PFSK-1 (cell line): ENCODE data around the gene MYOF.

Experiments
- FOXP2 ChIP-seq: optimal IDR thresholded peaks from 2 replicates; pipeline ENCODE3; 2011; ENCODE audit warnings: borderline replicate concordance, control low read depth, inconsistent platforms; ENCODE audit not compliant: insufficient read depth; ENCODE audit errors: extremely low read length, extremely low read depth
- POLR2AphosphoS5 ChIP-seq: IDR thresholded peaks from 2 replicates; pipeline ENCODE4 v1.6.1; 2012; ENCODE audit warnings: low read depth, mild to moderate bottlenecking, control low read depth, low read length, moderate library complexity
- SIN3A ChIP-seq: IDR thresholded peaks from 2 replicates; pipeline ENCODE4 v1.6.1; 2012; ENCODE audit warnings: mild to moderate bottlenecking, low read length, moderate library complexity, borderline replicate concordance; ENCODE audit not compliant: insufficient read depth
- TAF1 ChIP-seq: IDR thresholded peaks from 2 replicates; pipeline ENCODE4 v1.6.1; 2012; ENCODE audit warnings: low read length, control low read depth, borderline replicate concordance; ENCODE audit not compliant: insufficient read depth
- TF ChIP-seq, protein P1 (sequence below), 2 experiments: IDR thresholded peaks; 2 replicates each; pipeline versions ENCODE4 v1.6.1 to v1.8.0; 2011 to 2012; ENCODE audit warnings: low read depth in 2 of 2, low read length in 2 of 2, control low read depth in 1 of 2, inconsistent platforms in 1 of 2, mild to moderate bottlenecking in 1 of 2, moderate library complexity in 1 of 2; ENCODE audit not compliant: insufficient read depth in 1 of 2

The MYOF gene

DNA sequence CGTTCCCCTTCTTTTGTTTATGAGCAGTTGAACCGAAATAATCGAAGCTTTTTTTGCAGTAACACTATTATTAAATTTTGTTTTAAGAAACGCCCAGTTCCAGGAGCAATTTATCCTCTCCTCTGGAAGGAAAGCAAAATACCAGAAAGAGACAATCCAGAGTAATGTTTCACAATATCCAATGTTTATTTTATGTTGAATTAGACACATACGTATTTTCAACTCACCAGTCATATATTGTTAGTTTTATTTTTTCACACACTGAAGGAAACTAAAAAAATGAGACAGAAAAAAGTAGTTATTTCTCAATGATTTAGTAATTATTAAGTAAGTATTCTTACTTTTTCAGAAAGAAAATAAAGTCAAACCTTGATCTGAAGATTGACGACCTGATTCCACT lies 85.1 kb downstream of the MYOF start:
- no peak for TF ChIP-seq TAF1
- TF ChIP-seq POLR2AphosphoS5 = no peak
- TF ChIP-seq, protein P1, sequence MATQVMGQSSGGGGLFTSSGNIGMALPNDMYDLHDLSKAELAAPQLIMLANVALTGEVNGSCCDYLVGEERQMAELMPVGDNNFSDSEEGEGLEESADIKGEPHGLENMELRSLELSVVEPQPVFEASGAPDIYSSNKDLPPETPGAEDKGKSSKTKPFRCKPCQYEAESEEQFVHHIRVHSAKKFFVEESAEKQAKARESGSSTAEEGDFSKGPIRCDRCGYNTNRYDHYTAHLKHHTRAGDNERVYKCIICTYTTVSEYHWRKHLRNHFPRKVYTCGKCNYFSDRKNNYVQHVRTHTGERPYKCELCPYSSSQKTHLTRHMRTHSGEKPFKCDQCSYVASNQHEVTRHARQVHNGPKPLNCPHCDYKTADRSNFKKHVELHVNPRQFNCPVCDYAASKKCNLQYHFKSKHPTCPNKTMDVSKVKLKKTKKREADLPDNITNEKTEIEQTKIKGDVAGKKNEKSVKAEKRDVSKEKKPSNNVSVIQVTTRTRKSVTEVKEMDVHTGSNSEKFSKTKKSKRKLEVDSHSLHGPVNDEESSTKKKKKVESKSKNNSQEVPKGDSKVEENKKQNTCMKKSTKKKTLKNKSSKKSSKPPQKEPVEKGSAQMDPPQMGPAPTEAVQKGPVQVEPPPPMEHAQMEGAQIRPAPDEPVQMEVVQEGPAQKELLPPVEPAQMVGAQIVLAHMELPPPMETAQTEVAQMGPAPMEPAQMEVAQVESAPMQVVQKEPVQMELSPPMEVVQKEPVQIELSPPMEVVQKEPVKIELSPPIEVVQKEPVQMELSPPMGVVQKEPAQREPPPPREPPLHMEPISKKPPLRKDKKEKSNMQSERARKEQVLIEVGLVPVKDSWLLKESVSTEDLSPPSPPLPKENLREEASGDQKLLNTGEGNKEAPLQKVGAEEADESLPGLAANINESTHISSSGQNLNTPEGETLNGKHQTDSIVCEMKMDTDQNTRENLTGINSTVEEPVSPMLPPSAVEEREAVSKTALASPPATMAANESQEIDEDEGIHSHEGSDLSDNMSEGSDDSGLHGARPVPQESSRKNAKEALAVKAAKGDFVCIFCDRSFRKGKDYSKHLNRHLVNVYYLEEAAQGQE (IDR thresholded peaks at IDR 0.05; ENCODE audit: insufficient read depth in 1 of 2, low read depth in 2 of 2, low read length in 2 of 2) = no peak
- TF ChIP-seq FOXP2 = no peak
- TF ChIP-seq SIN3A = no peak

DNA sequence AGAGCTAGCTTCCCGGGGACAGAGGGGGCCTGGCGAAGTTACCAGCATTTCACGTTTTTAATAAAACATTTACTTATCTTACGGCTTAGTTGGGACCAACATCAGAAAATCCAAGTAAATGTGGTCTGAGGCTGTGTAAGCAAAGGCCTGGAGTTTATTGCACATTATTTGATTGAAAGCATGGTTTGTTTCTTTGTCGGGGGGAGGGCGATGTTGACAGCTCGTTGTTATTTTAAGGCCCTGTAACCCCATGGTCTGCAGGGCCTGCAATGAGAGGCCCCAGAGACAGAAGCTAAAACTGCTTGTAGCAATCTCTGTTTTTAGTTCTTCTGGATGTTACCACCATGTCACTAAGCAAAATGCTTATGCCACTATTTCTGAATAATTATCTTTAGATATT lies 88.9 kb downstream of the MYOF start:
- TF ChIP-seq, protein P1 (IDR thresholded peaks at IDR 0.05; ENCODE audit: insufficient read depth in 1 of 2, low read depth in 2 of 2, low read length in 2 of 2) = no peak
- TF ChIP-seq FOXP2 (no peak), SIN3A (no peak), TAF1 (no peak), POLR2AphosphoS5 (no peak)

DNA sequence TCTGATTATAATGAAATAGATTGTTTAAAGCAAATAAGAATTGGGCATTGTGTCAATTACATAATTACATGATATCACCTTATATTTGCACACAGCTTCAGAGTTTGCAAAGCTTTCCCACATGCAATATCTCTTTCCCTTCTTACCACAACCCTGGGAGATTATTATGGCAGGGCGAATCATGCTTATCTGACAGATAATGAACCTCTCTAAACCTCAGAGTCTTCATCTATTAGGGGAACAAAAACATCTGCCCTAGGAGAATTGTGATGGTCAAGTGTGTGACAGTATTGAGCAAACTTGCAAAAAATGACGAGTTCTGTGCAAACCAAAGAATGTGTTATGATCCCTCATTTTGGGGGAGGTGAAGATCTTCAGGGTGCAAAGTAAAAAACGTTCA lies 90.0 kb downstream of the MYOF start:
- no peak for TF ChIP-seq TAF1
- TF ChIP-seq FOXP2 = no peak
- TF ChIP-seq, protein P1 (IDR thresholded peaks at IDR 0.05; ENCODE audit: insufficient read depth in 1 of 2, low read depth in 2 of 2, low read length in 2 of 2) = no peak
- TF ChIP-seq POLR2AphosphoS5 = no peak
- TF ChIP-seq SIN3A = no peak

DNA sequence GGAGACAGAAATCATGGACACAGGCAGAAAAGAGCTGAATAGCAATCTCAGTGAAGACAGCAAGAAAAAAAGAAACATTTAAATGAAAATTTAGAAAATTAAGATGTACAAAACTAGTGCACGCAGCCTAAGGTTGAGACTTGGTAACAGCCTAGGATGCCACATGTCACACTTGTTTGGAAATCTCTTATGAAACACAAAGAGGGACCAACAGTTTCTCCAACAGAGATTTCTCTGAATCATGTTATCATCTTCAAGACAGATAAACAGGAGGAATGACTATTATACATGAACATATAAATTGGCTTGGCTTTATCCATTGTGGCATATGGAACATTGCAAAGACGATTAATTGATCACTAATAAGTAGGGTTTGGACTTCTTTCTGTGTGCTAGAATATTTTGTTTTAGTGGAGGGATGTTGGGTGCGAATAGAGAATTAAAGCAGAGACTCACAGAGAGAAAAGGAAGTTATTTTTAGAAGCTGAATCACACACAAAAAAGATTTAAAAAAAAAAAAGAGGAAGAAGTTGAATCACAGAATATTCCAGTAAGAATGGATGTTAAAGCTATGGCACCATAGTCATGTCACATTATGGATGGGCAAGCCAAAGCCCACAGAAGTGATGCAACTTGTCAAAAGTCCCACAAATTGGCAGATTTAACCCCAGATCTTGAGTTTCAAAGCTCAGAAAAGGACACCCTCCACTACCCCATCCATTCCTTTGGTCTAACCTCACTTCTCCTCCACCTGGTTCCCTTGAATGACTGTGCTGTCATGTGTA lies 91.6 kb downstream of the MYOF start:
- TF ChIP-seq, protein P1 (IDR thresholded peaks at IDR 0.05; ENCODE audit: insufficient read depth in 1 of 2, low read depth in 2 of 2, low read length in 2 of 2) = no peak
- no peak for TF ChIP-seq TAF1
